Neutrophil (primary cell): ENCODE data around the gene KIAA0232.

Experiments
- H3K27ac ChIP-seq: fragments of 200-600 bp; sonication (generic); 2 replicates; pipeline ENCODE4 v1.5.1; 2016; ENCODE audit warnings: mild to moderate bottlenecking, moderate library complexity
- H3K27me3 ChIP-seq: fragments of 200-600 bp; sonication (generic); 2 replicates; pipeline ENCODE4 v1.6.0; 2016; ENCODE audit warnings: mild to moderate bottlenecking
- H3K36me3 ChIP-seq: fragments of 200-600 bp; sonication (generic); 2 replicates; pipeline ENCODE4 v1.5.1; 2017
- H3K4me1 ChIP-seq, 2 experiments: fragments of 200-600 bp in 1 of 2; sonication (generic) in 1 of 2; 1 replicate in 1 of 2; 2 replicates in 1 of 2; pipeline versions ENCODE4 v1.5.1 to v1.6.1; 2013 to 2016; ENCODE audit warnings: low read depth in 1 of 2, low read length in 1 of 2, mild to moderate bottlenecking in 1 of 2, moderate library complexity in 1 of 2; ENCODE audit not compliant: control insufficient read depth in 1 of 2, insufficient read depth in 1 of 2
- H3K4me3 ChIP-seq, 2 experiments: fragments of 200-600 bp in 1 of 2; sonication (generic) in 1 of 2; 1 replicate in 1 of 2; 2 replicates in 1 of 2; pipeline ENCODE4 v1.5.1; 2013 to 2016; ENCODE audit warnings: low read depth in 1 of 2, low read length in 1 of 2, mild to moderate bottlenecking in 1 of 2, moderate library complexity in 1 of 2
- H3K9me3 ChIP-seq: fragments of 200-600 bp; sonication (generic); 2 replicates; pipeline ENCODE4 v1.5.1; 2016
- CTCF ChIP-seq: fragments of 200-600 bp; sonication (generic); IDR thresholded peaks from 2 replicates; pipeline ENCODE4 v1.5.1; 2016; ENCODE audit warnings: antibody characterized with exemption

The KIAA0232 gene

GRCh38 chr4:6907658-6908191 lies 125.2 kb downstream of the KIAA0232 start:
- peak overlapping the region; percentile 99 for H3K27ac ChIP-seq
- TF ChIP-seq CTCF, result peak; percentile 40
- peaks cover 44 to 66% of the 10 kb centered on the region in 2 experiments for H3K4me1 ChIP-seq
- H3K27me3 ChIP-seq, result peaks cover 11% of the 10 kb centered on the region
- no peaks in the 10 kb centered on the region for H3K36me3 ChIP-seq
- no peaks in the 10 kb centered on the region for H3K9me3 ChIP-seq
- H3K4me3 ChIP-seq, result peak overlapping the region; percentile 4 to 93

GRCh38 chr4:6908432-6909112 lies 126.0 kb downstream of the KIAA0232 start:
- TF ChIP-seq CTCF, result no peak
- Histone ChIP-seq H3K27me3 (peaks cover 11% of the 10 kb centered on the region), H3K4me1 (peaks cover 52 to 69% of the 10 kb centered on the region in 2 experiments), H3K36me3 (no peaks in the 10 kb centered on the region), H3K4me3 (peak overlapping the region; percentile 93 to 100), H3K27ac (peak overlapping the region; percentile 99), H3K9me3 (no peaks in the 10 kb centered on the region)

GRCh38 chr4:6909113-6909969 lies 126.8 kb downstream of the KIAA0232 start, which contains the start of gene TBC1D14:
TBC1D14 (plus strand) TSS chr4:6909826; CDS start chr4:6923390, 13,564 bp downstream.
- peak; percentile 62 for TF ChIP-seq CTCF
- H3K27ac ChIP-seq, result peak within 1 kb of the TSS; percentile 99
- H3K4me1 ChIP-seq, result peaks cover 58 to 62% of the 10 kb centered on the region in 2 experiments

GRCh38 chr4:6909970-6910339 lies 127.4 kb downstream of the KIAA0232 start:
- Histone ChIP-seq H3K9me3 (no peaks in the 10 kb centered on the region), H3K36me3 (no peaks in the 10 kb centered on the region), H3K4me1 (peaks cover 61 to 62% of the 10 kb centered on the region in 2 experiments), H3K4me3 (peak overlapping the region; percentile 93 to 100), H3K27me3 (peaks cover 11% of the 10 kb centered on the region), H3K27ac (peak overlapping the region; percentile 99)
- TF ChIP-seq CTCF, result no peak

More at GRCh38 chr4:6909113-6909969, 126.8 kb downstream of the KIAA0232 start, which contains the start of gene TBC1D14:
- H3K36me3 ChIP-seq, result no peaks in the 10 kb centered on the region
- no peaks in the 10 kb centered on the region for H3K9me3 ChIP-seq
- H3K27me3 ChIP-seq, result peaks cover 11% of the 10 kb centered on the region
- peak within 1 kb of the TSS; percentile 93 to 100 for H3K4me3 ChIP-seq

GRCh38 chr4:6910340-6910959 lies 127.9 kb downstream of the KIAA0232 start:
- Histone ChIP-seq H3K9me3 (no peaks in the 10 kb centered on the region), H3K36me3 (no peaks in the 10 kb centered on the region), H3K27me3 (peaks cover 11% of the 10 kb centered on the region), H3K27ac (peak overlapping the region; percentile 99), H3K4me3 (peak overlapping the region; percentile 93 to 100), H3K4me1 (peaks cover 61 to 67% of the 10 kb centered on the region in 2 experiments)
- TF ChIP-seq CTCF, result no peak
